Activated naive CD4-positive, alpha-beta T cell treated with anti-CD3 and anti-CD28 coated beads, Interleukin-2, amount 50 U/mL, for 24 hours (primary cell): ENCODE data around the gene APEX1.
A peak's percentile ranks its signal among the peaks of the same experiment; 100 is the strongest.

Source experiments
- H3K27ac Mint-ChIP-seq: one replicate; pipeline ENCODE4 v1.8.0; 2021; ENCODE audit warnings: mild to moderate bottlenecking, mixed read lengths
- H3K27me3 Mint-ChIP-seq: one replicate; pipeline ENCODE4 v1.8.0; 2021; ENCODE audit warnings: mixed read lengths
- H3K36me3 Mint-ChIP-seq: one replicate; pipeline ENCODE4 v1.8.0; 2021; ENCODE audit warnings: mixed read lengths
- H3K4me1 Mint-ChIP-seq: one replicate; pipeline ENCODE4 v1.8.0; 2021; ENCODE audit warnings: mixed read lengths
- H3K4me3 Mint-ChIP-seq: one replicate; pipeline ENCODE4 v1.8.0; 2021; ENCODE audit warnings: mild to moderate bottlenecking, mixed read lengths
- H3K9me3 Mint-ChIP-seq: one replicate; pipeline ENCODE4 v1.8.0; 2021; ENCODE audit warnings: mixed read lengths

Gene APEX1

DNA sequence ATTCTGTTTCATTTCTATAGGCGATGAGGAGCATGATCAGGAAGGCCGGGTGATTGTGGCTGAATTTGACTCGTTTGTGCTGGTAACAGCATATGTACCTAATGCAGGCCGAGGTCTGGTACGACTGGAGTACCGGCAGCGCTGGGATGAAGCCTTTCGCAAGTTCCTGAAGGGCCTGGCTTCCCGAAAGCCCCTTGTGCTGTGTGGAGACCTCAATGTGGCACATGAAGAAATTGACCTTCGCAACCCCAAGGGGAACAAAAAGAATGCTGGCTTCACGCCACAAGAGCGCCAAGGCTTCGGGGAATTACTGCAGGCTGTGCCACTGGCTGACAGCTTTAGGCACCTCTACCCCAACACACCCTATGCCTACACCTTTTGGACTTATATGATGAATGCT lies 1.9 kb downstream of the APEX1 start:
- peak overlapping the region; percentile 35 for H3K4me3 Mint-ChIP-seq
- peaks cover 39% of the 10 kb centered on the region for H3K4me1 Mint-ChIP-seq
- no peaks in the 10 kb centered on the region for H3K9me3 Mint-ChIP-seq
- no peak overlapping the region for H3K27ac Mint-ChIP-seq
- H3K27me3 Mint-ChIP-seq: no peaks in the 10 kb centered on the region
- peaks cover 6% of the 10 kb centered on the region for H3K36me3 Mint-ChIP-seq

- no peak overlapping the region for H3K4me3 Mint-ChIP-seq
Observed at GRCh38 chr14:20458031-20458789, 3.2 kb downstream of the APEX1 start.

DNA sequence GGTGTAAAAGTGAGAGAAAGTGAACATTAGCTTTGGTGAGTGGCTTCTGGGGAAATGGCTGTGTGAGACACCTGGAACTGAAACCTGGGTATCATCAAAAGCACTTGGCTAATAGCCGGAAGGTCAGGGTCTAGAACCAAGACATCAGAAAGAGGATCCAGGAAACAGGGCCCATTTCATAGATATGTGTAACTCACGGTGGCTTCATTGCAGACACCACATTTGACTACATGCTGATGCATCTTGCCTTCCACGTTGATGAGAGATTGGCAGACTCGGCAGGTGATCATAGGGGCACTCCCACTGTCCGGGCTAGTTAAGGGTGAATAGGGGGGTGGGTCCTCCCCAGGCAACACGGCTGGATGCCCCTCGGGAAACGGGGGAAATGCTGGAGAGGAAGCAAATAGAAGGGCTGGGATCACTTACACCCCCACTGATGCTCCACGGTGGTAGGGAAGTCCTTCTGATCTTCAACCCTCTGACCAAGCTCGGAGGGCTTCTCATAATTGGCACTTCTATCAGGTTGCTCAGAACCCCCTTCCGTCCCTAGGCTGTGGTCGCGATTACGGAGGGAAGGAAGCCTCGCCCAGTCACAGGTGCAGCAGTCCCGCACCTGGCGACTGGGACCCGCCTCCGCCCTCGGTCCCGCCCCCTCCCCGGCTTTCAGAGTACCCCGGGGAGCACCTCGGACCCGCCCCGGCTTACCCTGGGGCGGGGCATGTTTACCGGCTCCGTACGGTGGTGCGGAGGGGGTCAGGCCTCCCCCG lies 5.6 kb downstream of the APEX1 start:
- Mint-ChIP-seq H3K27ac (peak overlapping the region; percentile 89), H3K9me3 (no peaks in the 10 kb centered on the region), H3K27me3 (no peaks in the 10 kb centered on the region), H3K36me3 (peaks cover 6% of the 10 kb centered on the region), H3K4me1 (peaks cover 35% of the 10 kb centered on the region), H3K4me3 (peak overlapping the region; percentile 95)

More at GRCh38 chr14:20458031-20458789, 3.2 kb downstream of the APEX1 start:
- peaks cover 35% of the 10 kb centered on the region for H3K4me1 Mint-ChIP-seq
- H3K36me3 Mint-ChIP-seq: peaks cover 6% of the 10 kb centered on the region
- no peaks in the 10 kb centered on the region for H3K9me3 Mint-ChIP-seq
- peak overlapping the region; percentile 73 for H3K27ac Mint-ChIP-seq
- H3K27me3 Mint-ChIP-seq: no peaks in the 10 kb centered on the region

GRCh38 chr14:20461225-20462141 lies 6.5 kb downstream of the APEX1 start, which contains the start of gene PIP4P1:
TSS of gene PIP4P1 (minus strand) at chr14:20461434. CDS start at chr14:20461325, 109 bp downstream.
- Mint-ChIP-seq H3K4me3 (peak within 1 kb of the TSS; percentile 95), H3K27me3 (no peaks in the 10 kb centered on the region), H3K4me1 (peaks cover 35% of the 10 kb centered on the region)

DNA sequence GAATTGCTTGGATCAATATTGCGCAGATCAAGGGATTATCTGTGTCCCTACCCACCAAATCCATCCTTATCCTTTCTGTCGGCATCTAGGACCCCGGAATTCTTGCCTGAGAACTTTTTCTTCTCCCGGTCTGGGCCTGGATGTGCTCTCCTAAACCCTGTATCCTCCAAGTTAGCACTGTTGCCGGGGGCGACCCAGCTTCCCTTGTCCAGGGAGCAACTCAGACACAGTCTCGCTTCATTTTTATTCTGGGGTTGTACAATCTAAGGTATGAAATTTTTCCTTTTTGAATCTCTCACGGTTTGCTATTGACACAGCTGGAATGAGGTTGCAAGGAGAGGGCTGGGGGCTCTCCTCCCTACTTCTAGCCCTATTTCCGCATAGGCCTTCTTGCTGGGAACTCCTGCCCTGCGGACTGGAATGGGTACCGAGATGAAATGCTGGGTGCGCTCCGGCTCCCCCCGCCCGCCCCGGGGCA lies 13.8 kb downstream of the APEX1 start:
- peak overlapping the region; percentile 97 for H3K27ac Mint-ChIP-seq
- no peaks in the 10 kb centered on the region for H3K27me3 Mint-ChIP-seq
- H3K9me3 Mint-ChIP-seq: no peaks in the 10 kb centered on the region
- H3K36me3 Mint-ChIP-seq: peaks cover 13% of the 10 kb centered on the region
- peak overlapping the region; percentile 95 for H3K4me3 Mint-ChIP-seq
- peaks cover 34% of the 10 kb centered on the region for H3K4me1 Mint-ChIP-seq

More at GRCh38 chr14:20461225-20462141, 6.5 kb downstream of the APEX1 start, which contains the start of gene PIP4P1:
- Mint-ChIP-seq H3K27ac (peak within 1 kb of the TSS; percentile 91), H3K36me3 (peaks cover 6% of the 10 kb centered on the region), H3K9me3 (no peaks in the 10 kb centered on the region)

DNA sequence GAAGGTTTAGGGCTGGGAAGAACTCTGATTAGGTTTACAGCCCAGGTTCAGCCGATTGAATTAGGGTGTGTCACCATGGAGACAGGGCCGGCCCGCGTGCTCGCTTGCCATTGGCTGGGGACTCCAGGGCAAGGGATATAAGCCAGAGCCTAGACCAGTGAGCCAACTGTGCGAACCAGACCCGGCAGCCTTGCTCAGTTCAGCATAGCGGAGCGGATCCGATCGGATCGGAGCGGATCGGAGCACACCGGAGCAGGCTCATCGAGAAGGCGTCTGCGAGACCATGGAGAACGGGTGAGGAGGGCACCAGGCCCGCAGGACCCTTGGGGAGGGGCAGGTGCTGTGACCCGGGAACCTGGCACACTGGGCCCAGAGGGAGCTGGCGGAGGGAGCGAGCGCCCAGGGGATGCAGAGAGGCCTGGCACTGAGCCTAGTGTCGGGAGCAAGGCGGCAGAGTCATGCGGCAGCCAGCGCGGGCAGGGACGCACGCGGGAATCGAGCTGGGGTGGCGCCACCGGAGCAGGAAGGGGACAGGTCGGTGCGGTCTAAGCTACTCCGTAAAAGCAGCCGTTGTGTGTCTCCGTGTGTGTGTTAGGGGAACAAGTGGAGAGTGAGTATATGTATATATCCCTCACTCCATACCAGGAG lies 14.3 kb downstream of the APEX1 start, which contains the start of gene PNP:
Gene PNP, plus strand, starts transcription at position 165 of the 648 bp plus-strand sequence. Its CDS starts 119 bp downstream, at position 284.
- Mint-ChIP-seq H3K9me3 (no peaks in the 10 kb centered on the region), H3K4me3 (peak within 1 kb of the TSS; percentile 95), H3K4me1 (peaks cover 39% of the 10 kb centered on the region), H3K27me3 (no peaks in the 10 kb centered on the region), H3K36me3 (peaks cover 19% of the 10 kb centered on the region), H3K27ac (peak within 1 kb of the TSS; percentile 97)

DNA sequence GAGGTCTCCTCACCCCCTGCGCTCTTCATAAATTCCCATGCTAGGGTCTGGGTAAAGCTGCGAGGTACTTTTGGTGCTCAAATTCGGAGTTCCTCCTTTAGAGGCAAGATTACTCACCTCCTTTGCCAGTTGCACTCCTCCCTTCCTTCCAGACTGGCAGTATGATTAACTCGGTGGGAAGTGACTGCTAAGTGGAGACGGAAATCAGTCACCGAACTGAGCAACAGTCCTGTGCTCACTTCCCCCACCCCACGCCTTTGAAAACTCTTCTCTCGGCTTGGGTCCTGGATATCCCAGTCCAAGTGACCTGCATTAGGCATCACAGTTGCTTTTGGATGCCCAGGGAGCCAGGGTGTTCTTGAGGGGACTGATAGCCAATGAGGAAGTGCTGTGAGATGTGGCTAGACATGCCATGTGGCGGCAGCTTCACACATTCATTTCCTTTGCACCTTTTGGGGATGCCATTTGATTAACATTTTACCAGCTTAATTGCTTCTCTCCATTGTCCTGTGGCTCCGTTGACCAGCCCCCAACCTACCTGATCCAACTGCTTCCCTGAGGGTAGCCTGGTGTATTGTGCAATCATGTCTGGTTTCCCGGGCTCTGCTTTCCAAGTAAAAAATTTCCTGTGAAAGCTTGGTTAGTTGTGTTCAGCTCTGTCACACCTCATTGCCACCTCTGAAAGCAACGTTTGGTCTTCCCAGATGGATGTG lies 15.0 kb downstream of the APEX1 start:
- H3K27me3 Mint-ChIP-seq: no peaks in the 10 kb centered on the region
- H3K9me3 Mint-ChIP-seq: no peaks in the 10 kb centered on the region
- peaks cover 25% of the 10 kb centered on the region for H3K36me3 Mint-ChIP-seq
- peak overlapping the region; percentile 95 for H3K4me3 Mint-ChIP-seq
- H3K27ac Mint-ChIP-seq: peak overlapping the region; percentile 97
- H3K4me1 Mint-ChIP-seq: peaks cover 46% of the 10 kb centered on the region

- Mint-ChIP-seq H3K36me3 (peaks cover 28% of the 10 kb centered on the region), H3K4me1 (peaks cover 51% of the 10 kb centered on the region), H3K27ac (peak overlapping the region; percentile 97), H3K4me3 (peak overlapping the region; percentile 95), H3K27me3 (no peaks in the 10 kb centered on the region), H3K9me3 (no peaks in the 10 kb centered on the region)
Observed at GRCh38 chr14:20470603-20470901, 15.5 kb downstream of the APEX1 start.

DNA sequence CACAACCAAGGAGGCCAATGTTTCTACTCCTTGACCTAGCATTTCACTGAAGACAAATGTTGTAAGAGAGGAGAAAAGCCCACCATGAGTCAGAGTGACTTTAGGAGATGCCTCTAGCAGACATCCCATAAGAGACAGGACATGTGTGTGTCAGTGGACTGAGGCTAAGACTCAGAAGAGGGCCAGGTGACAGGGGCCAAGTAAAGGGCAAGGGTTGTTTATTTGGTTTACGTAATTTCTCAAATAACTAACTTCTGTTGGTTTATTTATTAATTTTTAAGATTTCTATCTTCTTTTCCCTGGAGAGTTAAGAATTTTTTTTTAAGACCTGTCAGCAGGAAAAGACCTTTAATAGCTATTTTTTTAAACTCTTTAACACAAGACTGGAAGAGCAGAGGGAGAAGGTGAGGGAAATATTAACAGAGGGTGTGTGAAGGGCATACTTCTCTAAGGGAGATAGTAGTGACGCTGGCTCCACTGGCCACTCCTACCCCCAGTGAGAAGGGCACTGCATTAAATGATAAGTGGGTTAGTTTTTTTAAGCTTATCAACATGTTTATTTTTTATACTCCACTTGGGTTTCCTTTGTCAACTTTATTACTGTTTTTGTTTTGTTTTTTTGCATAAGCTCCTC lies 17.6 kb downstream of the APEX1 start:
- no peaks in the 10 kb centered on the region for H3K9me3 Mint-ChIP-seq
- peaks cover 42% of the 10 kb centered on the region for H3K36me3 Mint-ChIP-seq
- H3K27me3 Mint-ChIP-seq: no peaks in the 10 kb centered on the region
- peak overlapping the region; percentile 95 for H3K4me3 Mint-ChIP-seq
- H3K27ac Mint-ChIP-seq: no peak overlapping the region
- peaks cover 72% of the 10 kb centered on the region for H3K4me1 Mint-ChIP-seq

- H3K4me3 Mint-ChIP-seq: peak overlapping the region; percentile 82
- no peaks in the 10 kb centered on the region for H3K9me3 Mint-ChIP-seq
- H3K4me1 Mint-ChIP-seq: peaks cover 85% of the 10 kb centered on the region
- H3K27ac Mint-ChIP-seq: peak overlapping the region; percentile 92
- no peaks in the 10 kb centered on the region for H3K27me3 Mint-ChIP-seq
- H3K36me3 Mint-ChIP-seq: peaks cover 45% of the 10 kb centered on the region
Observed at GRCh38 chr14:20476776-20477175, 21.8 kb downstream of the APEX1 start.

DNA sequence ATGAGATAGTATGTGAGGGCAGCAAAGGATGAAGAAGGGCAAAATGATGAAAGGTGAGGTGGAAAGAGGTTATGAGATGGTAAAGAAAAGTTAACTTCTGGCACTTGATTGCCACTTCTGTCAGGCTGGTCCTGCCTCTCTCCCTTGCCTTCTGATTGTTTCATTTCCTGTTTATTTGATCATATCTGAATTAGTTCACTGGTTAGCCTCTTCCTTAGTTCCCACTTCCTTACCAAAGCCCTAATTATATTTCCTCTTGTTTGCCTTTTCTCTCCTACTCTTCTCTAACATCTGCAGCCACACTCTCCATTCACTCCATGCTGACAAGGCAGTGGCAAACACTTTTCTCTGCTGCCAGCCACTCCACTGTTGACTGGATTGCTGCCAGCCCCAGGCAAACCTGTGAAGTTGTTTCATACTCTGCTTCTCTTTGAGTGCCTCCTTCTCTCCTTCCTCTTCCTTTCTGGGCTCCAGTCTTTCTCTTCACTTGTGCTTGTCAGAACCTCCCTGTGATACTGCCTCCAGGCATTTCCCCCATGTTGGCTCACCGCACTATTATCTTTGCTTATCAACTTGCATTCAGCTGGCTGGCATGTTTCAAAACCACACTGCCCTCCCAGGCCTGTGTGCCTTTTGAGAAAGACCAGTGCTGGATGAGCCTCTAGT lies 22.3 kb downstream of the APEX1 start:
- Mint-ChIP-seq H3K9me3 (no peaks in the 10 kb centered on the region), H3K4me1 (peaks cover 85% of the 10 kb centered on the region), H3K27me3 (no peaks in the 10 kb centered on the region), H3K4me3 (peak overlapping the region; percentile 82), H3K27ac (peak overlapping the region; percentile 92), H3K36me3 (peaks cover 42% of the 10 kb centered on the region)

- peaks cover 89% of the 10 kb centered on the region for H3K4me1 Mint-ChIP-seq
- H3K4me3 Mint-ChIP-seq: no peak overlapping the region
Observed at GRCh38 chr14:20478894-20479293, 23.9 kb downstream of the APEX1 start.

GRCh38 chr14:20482382-20482781 lies 27.4 kb downstream of the APEX1 start:
- Mint-ChIP-seq H3K27ac (peak overlapping the region; percentile 83), H3K36me3 (peaks cover 9% of the 10 kb centered on the region)

More at GRCh38 chr14:20478894-20479293, 23.9 kb downstream of the APEX1 start:
- no peaks in the 10 kb centered on the region for H3K27me3 Mint-ChIP-seq
- no peak overlapping the region for H3K27ac Mint-ChIP-seq
- peaks cover 34% of the 10 kb centered on the region for H3K36me3 Mint-ChIP-seq
- no peaks in the 10 kb centered on the region for H3K9me3 Mint-ChIP-seq

More at GRCh38 chr14:20482382-20482781, 27.4 kb downstream of the APEX1 start:
- peaks cover 74% of the 10 kb centered on the region for H3K4me1 Mint-ChIP-seq
- no peaks in the 10 kb centered on the region for H3K27me3 Mint-ChIP-seq
- no peaks in the 10 kb centered on the region for H3K9me3 Mint-ChIP-seq
- H3K4me3 Mint-ChIP-seq: no peak overlapping the region
